Astrocyte (in vitro differentiated cells and primary cell): Measurements from ENCODE around the gene WIF1. TPM values are rescaled to one million over a fixed set of nuclear protein-coding genes. Genes with fewer than 3 reads are reported as not detected.

Experiments
- DNase-seq: peaks from one replicate; pipeline ENCODE4 v3.0.0-alpha.2; 2010; ENCODE audit warnings: low read depth
- FAIRE-seq: peaks from 2 replicates; lab custom pipeline; 2011; peaks lifted over from hg19 to GRCh38; lab: Jason Lieb, UNC
- H2AFZ ChIP-seq: 2 replicates; pipeline ENCODE4 v1.6.0; 2012; ENCODE audit warnings: low read depth, low read length, inconsistent platforms
- H3K27ac ChIP-seq: 2 replicates; pipeline ENCODE4 v1.5.1; 2011; ENCODE audit warnings: low read depth, low read length, inconsistent platforms
- H3K27me3 ChIP-seq: 2 replicates; pipeline ENCODE4 v1.6.0; 2011; ENCODE audit warnings: low read length, inconsistent platforms; ENCODE audit not compliant: insufficient read depth
- H3K36me3 ChIP-seq: 2 replicates; pipeline ENCODE4 v1.5.1; 2011; ENCODE audit warnings: low read length, inconsistent platforms; ENCODE audit not compliant: insufficient read depth
- H3K4me1 ChIP-seq: 2 replicates; pipeline ENCODE4 v1.5.1; 2011; ENCODE audit warnings: low read length, inconsistent platforms; ENCODE audit not compliant: insufficient read depth
- H3K4me2 ChIP-seq: 2 replicates; pipeline ENCODE4 v1.6.0; 2012; ENCODE audit warnings: low read length, inconsistent platforms
- H3K4me3 ChIP-seq: 2 replicates; pipeline ENCODE4 v1.5.1; 2011; ENCODE audit warnings: low read depth, mild to moderate bottlenecking, low read length, inconsistent platforms; ENCODE audit not compliant: insufficient read depth
- H3K79me2 ChIP-seq: 2 replicates; pipeline ENCODE4 v1.6.0; 2012; ENCODE audit warnings: mild to moderate bottlenecking, low read length, inconsistent platforms; ENCODE audit not compliant: insufficient read depth
- H3K9ac ChIP-seq: 2 replicates; pipeline ENCODE4 v1.6.0; 2012; ENCODE audit warnings: mild to moderate bottlenecking, low read length, inconsistent platforms
- H3K9me3 ChIP-seq: 2 replicates; pipeline ENCODE4 v1.5.1; 2012; ENCODE audit warnings: low read depth, mild to moderate bottlenecking, low read length, inconsistent platforms; ENCODE audit not compliant: insufficient read depth
- H4K20me1 ChIP-seq: 2 replicates; pipeline ENCODE4 v1.6.0; 2012; ENCODE audit warnings: low read length, inconsistent platforms; ENCODE audit not compliant: insufficient read depth
- H3K27ac Mint-ChIP-seq: one replicate; pipeline ENCODE4 v1.8.0; 2021; ENCODE audit warnings: mild to moderate bottlenecking, mixed read lengths; ENCODE audit not compliant: unreplicated experiment
- H3K27me3 Mint-ChIP-seq: one replicate; pipeline ENCODE4 v1.8.0; 2021; ENCODE audit warnings: low read depth, mixed read lengths; ENCODE audit not compliant: unreplicated experiment
- H3K36me3 Mint-ChIP-seq: one replicate; pipeline ENCODE4 v1.8.0; 2021; ENCODE audit warnings: low read depth, mixed read lengths; ENCODE audit not compliant: unreplicated experiment
- H3K4me1 Mint-ChIP-seq: one replicate; pipeline ENCODE4 v1.8.0; 2021; ENCODE audit warnings: low read depth, mixed read lengths; ENCODE audit not compliant: unreplicated experiment
- H3K4me3 Mint-ChIP-seq: one replicate; pipeline ENCODE4 v1.8.0; 2021; ENCODE audit warnings: mild to moderate bottlenecking, moderate library complexity, mixed read lengths; ENCODE audit not compliant: unreplicated experiment
- H3K9me3 Mint-ChIP-seq: one replicate; pipeline ENCODE4 v1.8.0; 2021; ENCODE audit warnings: mild to moderate bottlenecking, mixed read lengths; ENCODE audit not compliant: unreplicated experiment
- CTCF ChIP-seq: IDR thresholded peaks from 2 replicates; pipeline ENCODE4 v1.5.1; 2011; ENCODE audit warnings: low read depth, mild to moderate bottlenecking, inconsistent platforms, low read length, moderate library complexity; ENCODE audit not compliant: insufficient read depth
- EZH2 ChIP-seq: IDR thresholded peaks from 2 replicates; pipeline ENCODE4 v1.6.1; 2012; ENCODE audit warnings: mild to moderate bottlenecking, low read length, inconsistent platforms; ENCODE audit not compliant: insufficient read depth
- total RNA-seq: library from RNA; stranded (reverse); gene quantifications from 2 replicates; pipeline ENCODE4 v1.2.1, GENCODE V29; 2021

Gene WIF1
- total RNA-seq, 1 donor from 2014 or later: not detected

DNA sequence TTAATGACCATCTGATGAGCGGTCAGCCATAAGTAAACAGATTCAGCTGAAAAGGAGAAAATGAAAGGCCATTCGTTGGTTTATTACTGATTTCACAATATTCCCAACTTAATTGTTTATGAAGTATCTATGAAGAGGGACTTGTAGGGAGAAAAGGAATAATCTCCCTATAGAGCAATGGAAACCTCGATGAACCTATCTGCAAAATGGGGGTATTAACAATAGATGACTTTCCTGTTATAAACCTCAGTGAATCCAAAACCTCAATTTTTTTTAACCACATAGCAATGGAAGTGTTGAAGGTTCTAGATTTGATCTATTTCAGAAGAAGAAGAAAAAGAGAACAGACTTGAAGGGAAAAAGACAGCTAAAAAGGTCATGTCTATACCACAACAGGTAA lies 2.0 kb downstream of the WIF1 start:
- H3K9ac ChIP-seq: no peak overlapping the region
- peaks cover 2% of the 10 kb centered on the region for H3K4me1 Mint-ChIP-seq
- peaks cover 34% of the 10 kb centered on the region for H3K27me3 Mint-ChIP-seq
- H4K20me1 ChIP-seq: no peaks in the 10 kb centered on the region
- no peak overlapping the region for H2AFZ ChIP-seq
- H3K4me1 ChIP-seq: peaks cover 4% of the 10 kb centered on the region
- peaks cover 53% of the 10 kb centered on the region for H3K27me3 ChIP-seq
- TF ChIP-seq EZH2 (no peak), CTCF (no peak)
- FAIRE-seq (no peak), DNase-seq (no peak)
- peaks cover 2% of the 10 kb centered on the region for H3K36me3 Mint-ChIP-seq
- H3K9me3 Mint-ChIP-seq: no peaks in the 10 kb centered on the region
- no peak overlapping the region for H3K27ac Mint-ChIP-seq
- H3K4me3 Mint-ChIP-seq: no peak overlapping the region
- H3K9me3 ChIP-seq: no peaks in the 10 kb centered on the region
- no peak overlapping the region for H3K4me2 ChIP-seq
- H3K36me3 ChIP-seq: no peaks in the 10 kb centered on the region
- no peak overlapping the region for H3K4me3 ChIP-seq
- no peak overlapping the region for H3K27ac ChIP-seq
- H3K79me2 ChIP-seq: no peaks in the 10 kb centered on the region

DNA sequence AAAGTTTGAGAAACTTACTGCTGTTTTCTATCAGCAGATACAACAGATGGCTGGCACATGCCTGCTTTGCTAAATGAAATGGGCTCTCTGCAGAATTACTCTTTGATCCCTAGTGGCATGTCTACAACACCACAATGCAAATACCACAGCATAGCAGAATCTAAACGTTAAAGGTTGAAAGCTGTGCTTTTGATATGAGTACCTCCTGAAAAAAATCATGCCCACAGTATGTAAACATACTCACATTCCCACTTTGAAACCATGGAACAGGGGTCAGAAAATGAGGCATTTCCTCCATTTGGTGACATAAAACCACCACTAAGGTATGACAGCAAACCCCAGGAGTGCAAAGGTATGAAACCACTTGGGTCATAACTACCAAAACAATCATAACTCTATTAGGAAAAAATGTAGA lies 7.5 kb downstream of the WIF1 start:
- H3K9me3 Mint-ChIP-seq: no peaks in the 10 kb centered on the region
- no peak overlapping the region for H3K4me3 ChIP-seq
- peaks cover 18% of the 10 kb centered on the region for H3K27me3 Mint-ChIP-seq
- H4K20me1 ChIP-seq: no peaks in the 10 kb centered on the region
- no peaks in the 10 kb centered on the region for H3K9me3 ChIP-seq
- H3K4me2 ChIP-seq: no peak overlapping the region
- H3K36me3 ChIP-seq: no peaks in the 10 kb centered on the region
- peaks cover 4% of the 10 kb centered on the region for H3K4me1 Mint-ChIP-seq
- no peak for TF ChIP-seq CTCF
- H3K36me3 Mint-ChIP-seq: no peaks in the 10 kb centered on the region
- H3K4me3 Mint-ChIP-seq: no peak overlapping the region
- no peaks in the 10 kb centered on the region for H3K79me2 ChIP-seq
- DNase-seq (no peak), FAIRE-seq (no peak)
- no peak overlapping the region for H3K27ac ChIP-seq
- no peak overlapping the region for H3K27ac Mint-ChIP-seq
- H3K9ac ChIP-seq: no peak overlapping the region
- H3K27me3 ChIP-seq: peaks cover 36% of the 10 kb centered on the region
- no peak overlapping the region for H2AFZ ChIP-seq
- H3K4me1 ChIP-seq: no peaks in the 10 kb centered on the region

DNA sequence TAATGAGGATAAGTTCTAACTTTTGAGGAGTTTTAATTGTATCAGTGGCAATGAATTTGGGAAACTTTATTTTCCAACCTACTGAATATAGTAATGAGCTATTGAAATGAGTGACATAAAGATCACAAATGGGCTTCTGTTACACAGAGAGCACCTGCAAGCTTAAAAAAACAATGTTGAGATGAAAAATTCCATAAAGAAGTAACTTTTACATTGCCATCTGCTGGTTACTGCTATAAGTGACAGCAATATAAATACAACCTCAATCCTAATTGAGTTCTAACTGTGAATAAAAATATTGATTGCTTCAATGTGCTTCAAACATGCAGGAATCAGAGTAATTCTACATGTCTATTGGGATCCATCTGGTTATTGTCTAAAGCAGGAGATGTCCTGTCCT lies 14.2 kb downstream of the WIF1 start:
- Mint-ChIP-seq H3K4me3 (no peak overlapping the region), H3K36me3 (no peaks in the 10 kb centered on the region), H3K4me1 (no peaks in the 10 kb centered on the region), H3K27ac (no peak overlapping the region), H3K27me3 (peaks cover 15% of the 10 kb centered on the region), H3K9me3 (no peaks in the 10 kb centered on the region)
- Histone ChIP-seq H3K36me3 (no peaks in the 10 kb centered on the region), H3K4me3 (no peak overlapping the region), H3K9ac (no peak overlapping the region), H2AFZ (no peak overlapping the region), H3K79me2 (no peaks in the 10 kb centered on the region), H3K4me2 (no peak overlapping the region), H4K20me1 (no peaks in the 10 kb centered on the region), H3K27ac (no peak overlapping the region), H3K27me3 (peaks cover 10% of the 10 kb centered on the region), H3K4me1 (no peaks in the 10 kb centered on the region), H3K9me3 (no peaks in the 10 kb centered on the region)
- DNase-seq: no peak
- FAIRE-seq: no peak
- TF ChIP-seq EZH2 (no peak), CTCF (peak; percentile 37)
